K562 (cell line): ENCODE data around the gene USP28. TPM values are rescaled to one million over a fixed set of nuclear protein-coding genes. Genes with fewer than 3 reads are reported as not detected.
A peak's percentile ranks its signal among the peaks of the same experiment; 100 is the strongest.

Experiments used
- BRF1 ChIP-seq: IDR thresholded peaks from 3 replicates; pipeline ENCODE4 v1.6.1; 2011; ENCODE audit warnings: borderline replicate concordance, mild to moderate bottlenecking; ENCODE audit not compliant: insufficient read length; ENCODE audit errors: extremely low read depth
- CHD4 ChIP-seq: fragments of 200-600 bp; sonication (generic); IDR thresholded peaks from 3 replicates; pipeline ENCODE4 v1.6.1; 2012; ENCODE audit warnings: low read depth, mild to moderate bottlenecking, mixed read lengths, low read length, inconsistent platforms; ENCODE audit not compliant: insufficient read depth, insufficient replicate concordance, poor library complexity, severe bottlenecking
- DNMT1 ChIP-seq: fragments of 450-650 bp; IDR thresholded peaks from 2 replicates; pipeline ENCODE4 v1.6.1; 2016; ENCODE audit warnings: antibody characterized with exemption, mild to moderate bottlenecking
- ELF2 ChIP-seq: fragments of 250-450 bp; sonication (Bioruptor Pico); IDR thresholded peaks from 2 replicates; pipeline ENCODE4 v1.5.0; 2021; ENCODE audit warnings: mild to moderate bottlenecking
- EP300 ChIP-seq: IDR thresholded peaks from 2 replicates; pipeline ENCODE4 v1.6.1; 2012; ENCODE audit warnings: low read length, improper control_type of control experiment
- MCM2 ChIP-seq: fragments of 450-650 bp; IDR thresholded peaks from 2 replicates; pipeline ENCODE4 v1.6.1; 2017; ENCODE audit warnings: low read depth, mild to moderate bottlenecking
- MYBL2 ChIP-seq, 2 experiments: fragments of 450-650 bp in 1 of 2; sonication (generic) in 1 of 2; formaldehyde crosslinking in 1 of 2; IDR thresholded peaks; 2 replicates each; pipeline versions ENCODE4 v1.6.1 to v1.8.1; 2017 to 2022; ENCODE audit warnings: borderline replicate concordance in 1 of 2, inconsistent platforms in 1 of 2, low read depth in 1 of 2, mild to moderate bottlenecking in 1 of 2, missing genetic modification reagents in 1 of 2, moderate library complexity in 1 of 2
- RBBP5 ChIP-seq: fragments of 200-600 bp; sonication (generic); IDR thresholded peaks from 2 replicates; pipeline ENCODE4 v1.6.1; 2012; ENCODE audit warnings: borderline replicate concordance, mild to moderate bottlenecking, low read length, control low read depth, inconsistent platforms; ENCODE audit not compliant: insufficient read depth, poor library complexity, severe bottlenecking
- SIN3B ChIP-seq: fragments of 450-650 bp; IDR thresholded peaks from 2 replicates; pipeline ENCODE4 v1.6.1; 2017; ENCODE audit warnings: low read depth, mild to moderate bottlenecking, moderate library complexity
- SMARCE1 ChIP-seq: fragments of 450-650 bp; IDR thresholded peaks from 2 replicates; pipeline ENCODE4 v1.7.1; 2016; ENCODE audit warnings: mild to moderate bottlenecking
- SREBF1 ChIP-seq: fragments of 150-350 bp; IDR thresholded peaks from 2 replicates; pipeline ENCODE4 v1.6.1; 2014; ENCODE audit warnings: antibody characterized with exemption, low read depth, low read length, borderline replicate concordance
- SRF ChIP-seq, 2 experiments: fragments of 250-450, 450-650 bp in 1 of 2; sonication (Bioruptor Pico) in 1 of 2; sonication (generic) in 1 of 2; formaldehyde crosslinking; IDR thresholded peaks; 2 replicates each; pipeline versions ENCODE4 v1.5.0 to v1.5.1; 2020 to 2022; ENCODE audit warnings: mild to moderate bottlenecking in 1 of 2, missing genetic modification reagents in 1 of 2
- STAT5B ChIP-seq: fragments of 250-450 bp; sonication (Bioruptor Pico); IDR thresholded peaks from 2 replicates; pipeline ENCODE4 v1.8.0; 2021; ENCODE audit warnings: mild to moderate bottlenecking, inconsistent platforms
- XRCC4 ChIP-seq: IDR thresholded peaks from one replicate; pipeline ENCODE4 v1.6.1; 2011; ENCODE audit not compliant: insufficient read depth, insufficient read length; ENCODE audit errors: extremely low read depth
- ZBTB7A ChIP-seq: IDR thresholded peaks from 2 replicates; pipeline ENCODE4 v1.6.1; 2011; ENCODE audit warnings: low read depth, mild to moderate bottlenecking, low read length, moderate library complexity, borderline replicate concordance; ENCODE audit not compliant: control insufficient read depth
- ZNF217 ChIP-seq: sonication (generic); formaldehyde crosslinking; IDR thresholded peaks from 2 replicates; pipeline ENCODE4 v1.8.0; 2022; ENCODE audit warnings: mild to moderate bottlenecking, missing genetic modification reagents
- ZNF224 ChIP-seq: sonication (generic); formaldehyde crosslinking; IDR thresholded peaks from 2 replicates; pipeline ENCODE4 v1.8.0; 2022; ENCODE audit warnings: mild to moderate bottlenecking, missing genetic modification reagents
- ZNF3 ChIP-seq: fragments of 250-450 bp; sonication (Bioruptor Pico); IDR thresholded peaks from 2 replicates; pipeline ENCODE4 v1.5.0; 2021; ENCODE audit warnings: mild to moderate bottlenecking, moderate library complexity
- ZNF431 ChIP-seq: sonication (generic); formaldehyde crosslinking; IDR thresholded peaks from 2 replicates; pipeline ENCODE4 v1.8.0; 2022; ENCODE audit warnings: mild to moderate bottlenecking, missing genetic modification reagents
- ZNF586 ChIP-seq: fragments of 450-650 bp; formaldehyde crosslinking; conservative IDR thresholded peaks from 2 replicates; pipeline ENCODE4 v1.4.0; 2020; ENCODE audit warnings: mild to moderate bottlenecking, moderate library complexity
- ZNF668 ChIP-seq: fragments of 250-450 bp; sonication (Bioruptor Pico); IDR thresholded peaks from 2 replicates; pipeline ENCODE4 v1.8.0; 2022; ENCODE audit warnings: mild to moderate bottlenecking, inconsistent platforms
- ZNF75A ChIP-seq: fragments of 450-650 bp; formaldehyde crosslinking; IDR thresholded peaks from 2 replicates; pipeline ENCODE4 v1.4.0; 2020; ENCODE audit warnings: mild to moderate bottlenecking
- ZNF830 ChIP-seq: fragments of 250-450 bp; sonication (Bioruptor Pico); IDR thresholded peaks from 2 replicates; pipeline ENCODE4 v1.5.0; 2021; ENCODE audit warnings: mild to moderate bottlenecking
- polyA plus RNA-seq, 8 experiments: library from polyadenylated mRNA; depleted of rRNA in 4 of 8; stranded (reverse) in 5 of 8; unstranded in 3 of 8; fragments of >200 nt; fragmentation: Nextera tagmentation in 2 of 8; fragmentation: Illumina TruSeq in 1 of 8; extraction: Ambion mirVana in 2 of 8; extraction: Trizol in 1 of 8; gene quantifications; 2 replicates each; pipeline versions ENCODE4 v1.2.1 to v1.2.3, GENCODE V29; 2011 to 2014; ENCODE audit warnings: inconsistent platforms in 1 of 8, missing spikeins in 1 of 8
- total RNA-seq, 7 experiments: library from RNA; depleted of rRNA in 6 of 7; stranded (reverse); fragments of >200 nt in 6 of 7; fragmentation: Illumina TruSeq in 2 of 7; extraction: Trizol in 2 of 7; gene quantifications; 2 replicates each; pipeline versions ENCODE4 v1.2.1 to v1.2.3, GENCODE V29; 2011 to 2021; ENCODE audit warnings: low replicate concordance in 1 of 7
- TF ChIP-seq, protein P1 (sequence below): IDR thresholded peaks from 2 replicates; pipeline ENCODE4 v1.6.1; 2011; ENCODE audit warnings: borderline replicate concordance, low read depth, mild to moderate bottlenecking, moderate library complexity, low read length; ENCODE audit not compliant: insufficient read depth, poor library complexity, severe bottlenecking
- TF ChIP-seq, protein P2 (sequence below), 2 experiments: fragments of 450-650 bp in 1 of 2; sonication (generic) in 1 of 2; formaldehyde crosslinking; conservative IDR thresholded peaks; 2 replicates each; pipeline versions ENCODE4 v1.4.0 to v1.8.1; 2020 to 2022; ENCODE audit warnings: mild to moderate bottlenecking in 1 of 2, missing genetic modification reagents in 1 of 2

Gene USP28
- total and polyA plus RNA-seq, 9 of the 15 experiments (the other 6 are each of a cell fraction or from before 2014, with no cell fraction given): 3.7 to 42.7 (median 20.3) TPM

DNA sequence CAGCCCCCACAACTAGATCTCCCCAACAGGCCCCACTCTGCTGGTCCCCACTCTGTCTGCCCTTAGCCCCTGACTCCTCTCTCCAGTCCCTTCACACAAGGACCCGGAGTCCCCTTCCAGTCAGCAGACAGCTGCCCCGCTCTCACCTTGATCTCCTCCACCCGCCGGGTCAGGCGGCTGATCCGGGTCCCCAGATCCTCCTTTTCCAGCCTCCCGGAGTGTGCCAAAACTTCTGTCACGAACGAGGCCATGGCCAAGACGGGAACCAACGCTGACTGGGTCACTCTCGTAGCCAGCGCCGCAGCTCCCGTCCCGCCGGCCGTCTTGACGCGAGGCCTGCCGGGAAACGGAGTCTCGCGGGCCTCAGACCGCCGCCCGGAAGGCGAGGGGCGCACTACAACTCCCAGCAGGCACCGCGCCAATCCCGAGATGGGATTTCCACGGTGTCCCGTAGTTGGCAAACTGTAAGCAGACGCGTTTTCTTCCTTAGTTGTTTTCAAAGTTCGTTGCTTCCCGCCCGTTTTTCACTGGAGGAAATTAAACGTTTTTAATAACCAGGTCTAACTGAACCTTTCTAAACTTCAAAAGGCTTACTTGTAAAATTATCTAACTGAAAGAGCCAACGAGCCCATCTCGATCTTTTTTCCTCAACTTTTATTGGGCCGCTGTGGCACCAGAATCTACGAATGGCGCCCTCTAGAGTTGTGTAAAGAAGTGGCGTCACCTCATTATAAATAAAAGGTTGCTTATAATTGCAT, 101.8 kb downstream of the USP28 start, which contains the start of gene ZW10 (continued):
- TF ChIP-seq CHD4 (no peak), SIN3B (peak; percentile 57; the same call in 1 of the 2 replicates), MYBL2 (IDR thresholded peaks at IDR 0.05; ENCODE audit: low read depth) (peak; percentile 66), MYBL2 (CRISPR knock-in tag; IDR thresholded peaks at IDR 0.05; ENCODE audit: borderline replicate concordance) (no peak), ZNF431 (CRISPR knock-in tag) (no peak), RBBP5 (peak; percentile 81), SRF (CRISPR knock-in tag; IDR thresholded peaks at IDR 0.05) (peak; percentile 13 to 15; a peak in 1 of 4 replicates), SMARCE1 (no peak), ZNF3 (CRISPR knock-in tag) (no peak), ZNF586 (CRISPR knock-in tag) (no peak), EP300 (no peak), DNMT1 (no peak), ELF2 (CRISPR knock-in tag) (no peak), ZNF668 (CRISPR knock-in tag) (no peak), ZNF224 (no peak), MCM2 (no peak), ZNF217 (CRISPR knock-in tag) (no peak), BRF1 (no peak), ZNF75A (no peak), ZBTB7A (no peak), SREBF1 (no peak), XRCC4 (no peak), ZNF830 (no peak), STAT5B (CRISPR knock-in tag) (no peak)
- TF ChIP-seq, protein P1, sequence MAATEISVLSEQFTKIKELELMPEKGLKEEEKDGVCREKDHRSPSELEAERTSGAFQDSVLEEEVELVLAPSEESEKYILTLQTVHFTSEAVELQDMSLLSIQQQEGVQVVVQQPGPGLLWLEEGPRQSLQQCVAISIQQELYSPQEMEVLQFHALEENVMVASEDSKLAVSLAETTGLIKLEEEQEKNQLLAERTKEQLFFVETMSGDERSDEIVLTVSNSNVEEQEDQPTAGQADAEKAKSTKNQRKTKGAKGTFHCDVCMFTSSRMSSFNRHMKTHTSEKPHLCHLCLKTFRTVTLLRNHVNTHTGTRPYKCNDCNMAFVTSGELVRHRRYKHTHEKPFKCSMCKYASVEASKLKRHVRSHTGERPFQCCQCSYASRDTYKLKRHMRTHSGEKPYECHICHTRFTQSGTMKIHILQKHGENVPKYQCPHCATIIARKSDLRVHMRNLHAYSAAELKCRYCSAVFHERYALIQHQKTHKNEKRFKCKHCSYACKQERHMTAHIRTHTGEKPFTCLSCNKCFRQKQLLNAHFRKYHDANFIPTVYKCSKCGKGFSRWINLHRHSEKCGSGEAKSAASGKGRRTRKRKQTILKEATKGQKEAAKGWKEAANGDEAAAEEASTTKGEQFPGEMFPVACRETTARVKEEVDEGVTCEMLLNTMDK: peak; percentile 68
- TF ChIP-seq, protein P2, sequence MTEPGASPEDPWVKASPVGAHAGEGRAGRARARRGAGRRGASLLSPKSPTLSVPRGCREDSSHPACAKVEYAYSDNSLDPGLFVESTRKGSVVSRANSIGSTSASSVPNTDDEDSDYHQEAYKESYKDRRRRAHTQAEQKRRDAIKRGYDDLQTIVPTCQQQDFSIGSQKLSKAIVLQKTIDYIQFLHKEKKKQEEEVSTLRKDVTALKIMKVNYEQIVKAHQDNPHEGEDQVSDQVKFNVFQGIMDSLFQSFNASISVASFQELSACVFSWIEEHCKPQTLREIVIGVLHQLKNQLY (CRISPR knock-in tag; conservative IDR thresholded peaks at IDR 0.05): no peak
